Measurements from ENCODE around the gene MAP3K12.
A peak's percentile ranks its signal among the peaks of the same experiment; 100 is the strongest.
"Not testable (repeated sequence)": the region's sequence is repeated elsewhere in the genome, so short reads cannot be mapped to it uniquely, and the experiment has no call there.

Gene MAP3K12

GRCh38 chr12:53492188-53492587 is 7.1 kb downstream of the MAP3K12 start:
- DNase-seq: peak; percentile 13

DNA sequence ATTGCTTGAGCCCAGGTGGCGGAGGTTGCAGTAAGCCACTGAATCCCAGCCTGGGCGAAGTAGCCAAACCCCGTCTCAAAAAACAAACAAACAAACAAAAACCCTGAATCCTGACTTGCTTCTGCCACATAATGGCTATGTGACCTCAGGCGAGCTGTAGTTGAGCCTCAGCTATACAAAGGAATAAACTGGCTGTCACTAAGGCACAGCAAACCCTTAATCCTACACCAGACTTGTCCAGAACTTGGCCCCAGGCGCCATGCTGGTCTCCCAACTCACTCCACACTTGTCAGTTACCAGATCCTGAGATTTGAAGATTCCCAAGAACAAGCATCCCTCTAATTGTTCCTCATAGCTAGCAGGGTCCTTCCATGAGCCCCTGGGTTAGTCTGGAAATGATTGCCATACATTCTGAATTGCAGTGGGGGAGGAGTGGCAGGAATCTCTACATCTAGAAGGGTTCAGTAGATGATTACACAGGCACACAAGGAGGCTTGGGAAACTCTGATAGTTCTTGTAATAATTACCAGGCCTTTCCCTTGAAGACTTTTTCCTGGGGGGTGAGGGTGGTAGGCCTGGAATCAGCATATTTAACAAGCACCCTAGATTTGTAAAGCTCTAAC is 9.9 kb downstream of the MAP3K12 start:
- DNase-seq: no peak

DNA sequence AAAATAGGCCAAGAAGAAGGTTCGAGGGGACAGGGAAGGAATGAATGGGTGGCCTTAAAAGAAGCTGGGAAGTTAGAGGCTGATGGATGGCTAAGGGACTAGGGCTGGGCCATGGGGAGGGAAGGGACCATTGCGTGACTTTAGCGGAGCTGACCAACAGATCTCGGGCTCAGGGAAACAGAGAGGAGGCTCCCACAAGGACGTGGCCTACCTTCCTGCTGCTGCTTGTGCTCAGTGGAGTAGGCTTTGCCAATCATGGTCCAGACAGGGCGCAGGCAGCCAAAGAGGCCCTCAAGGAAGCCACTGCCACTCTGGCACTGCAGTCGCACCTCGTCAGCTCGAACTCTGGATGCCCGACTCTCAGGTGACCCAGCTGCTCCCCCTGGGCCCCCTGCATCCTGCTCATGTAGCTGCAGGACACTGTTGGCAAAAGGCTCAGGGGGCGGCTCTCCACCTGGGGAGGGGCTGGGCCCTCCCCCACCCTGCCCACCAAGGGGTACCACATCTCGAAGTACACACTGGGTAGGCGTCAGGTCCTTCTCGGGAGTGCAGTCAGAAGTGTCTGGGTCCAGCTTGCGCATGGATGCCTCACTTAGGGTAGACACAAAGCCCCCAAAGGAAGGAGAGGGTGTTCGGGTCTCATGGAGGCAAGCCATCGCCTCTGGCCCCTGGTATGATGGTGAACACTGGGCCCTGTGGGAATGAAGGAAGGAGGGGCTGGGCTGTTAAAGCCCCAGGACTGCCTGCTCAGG is 12.3 kb downstream of the MAP3K12 start:
- DNase-seq: no peak

- no peak for DNase-seq
Observed at GRCh38 chr12:53485955-53486735, 13.1 kb downstream of the MAP3K12 start.

DNA sequence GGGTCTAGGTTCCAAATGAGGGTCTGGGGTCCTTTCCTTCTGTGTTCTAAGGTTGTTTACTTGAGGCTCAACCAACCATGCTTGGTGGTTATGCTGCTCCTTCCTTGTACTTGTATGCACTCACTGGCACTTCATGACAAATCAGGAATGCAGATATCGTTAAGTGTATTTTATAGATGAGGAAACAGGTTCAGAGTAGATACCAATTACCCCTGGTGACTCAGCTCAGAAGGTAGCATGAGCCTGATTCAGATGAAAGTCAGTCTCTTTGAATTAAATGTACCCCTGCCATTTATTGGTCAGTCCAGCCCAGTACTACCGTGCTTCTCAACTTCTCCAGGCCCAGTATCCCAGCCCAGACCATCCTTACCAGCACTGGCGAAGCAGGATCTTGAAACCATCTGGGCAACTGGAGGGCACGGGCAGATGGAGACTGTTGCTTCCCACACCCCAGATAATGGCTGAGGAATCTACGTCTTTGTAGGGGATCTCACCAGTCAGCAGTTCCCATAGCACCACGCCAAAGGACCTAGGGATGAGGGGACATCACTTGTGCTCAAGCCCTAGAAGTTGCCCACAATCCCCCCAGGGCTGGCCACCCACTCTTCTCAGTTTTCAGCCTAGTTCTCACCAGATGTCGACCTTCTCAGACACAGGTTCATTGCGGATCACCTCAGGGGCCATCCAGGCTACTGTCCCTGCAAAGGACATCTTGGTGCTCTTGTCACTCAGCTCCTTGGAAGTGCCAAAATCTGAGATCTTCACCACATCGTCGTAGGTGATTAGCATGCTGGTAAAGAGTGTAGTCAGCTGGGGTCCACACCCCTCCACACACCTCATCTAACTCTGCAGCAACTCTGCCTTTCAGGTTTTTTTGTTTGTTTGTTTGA is 14.3 kb downstream of the MAP3K12 start:
- DNase-seq: no peak

DNA sequence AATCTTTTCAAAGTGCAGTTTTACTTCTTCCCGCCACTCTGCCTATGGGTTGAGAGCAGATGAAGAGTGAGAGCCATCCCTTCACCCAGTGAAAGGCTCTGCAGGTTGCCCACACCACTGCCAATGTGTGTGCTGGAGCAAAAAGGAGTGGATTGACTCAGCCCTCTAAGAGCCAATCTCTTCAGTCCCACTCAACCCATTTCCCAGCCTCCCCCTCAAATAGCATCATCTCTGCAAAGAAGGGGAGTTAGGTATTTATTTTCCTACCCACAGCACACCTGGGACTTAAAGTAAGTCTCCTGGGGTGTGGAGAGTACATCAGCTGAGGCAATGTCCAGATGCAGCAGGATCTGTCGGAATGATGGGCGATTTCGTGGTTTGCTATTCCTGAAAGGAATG is 15.3 kb downstream of the MAP3K12 start:
- DNase-seq: no peak

- DNase-seq: no peak
Observed at GRCh38 chr12:53483225-53483978, 15.9 kb downstream of the MAP3K12 start.

DNA sequence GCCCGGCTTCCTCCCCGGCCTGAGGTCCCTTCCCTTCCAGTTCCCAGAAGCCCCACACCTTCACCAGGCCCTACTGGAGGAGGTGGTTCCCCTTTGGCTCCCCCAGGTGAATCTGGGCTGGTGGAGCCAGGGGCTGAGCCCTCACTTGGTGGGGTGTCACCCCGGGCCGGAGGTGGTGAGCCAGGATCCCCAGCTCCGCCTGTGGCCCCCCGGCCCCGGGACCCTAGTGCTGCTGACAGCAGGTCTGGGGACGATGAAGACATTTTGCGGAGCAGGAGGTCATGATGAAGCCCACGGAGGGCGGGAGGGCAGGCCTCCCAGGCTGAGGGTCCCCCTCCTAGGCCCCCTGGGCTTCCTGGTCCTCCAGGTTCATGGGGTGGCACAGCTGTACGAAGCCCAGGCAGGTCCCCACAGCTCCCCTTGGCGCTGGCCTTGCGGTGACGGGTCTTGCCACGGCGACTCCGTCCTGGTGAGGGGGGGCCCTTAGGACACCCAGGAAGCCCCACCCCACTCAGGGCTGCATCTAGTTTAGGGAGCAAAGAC is 16.6 kb downstream of the MAP3K12 start:
- DNase-seq: no peak

DNA sequence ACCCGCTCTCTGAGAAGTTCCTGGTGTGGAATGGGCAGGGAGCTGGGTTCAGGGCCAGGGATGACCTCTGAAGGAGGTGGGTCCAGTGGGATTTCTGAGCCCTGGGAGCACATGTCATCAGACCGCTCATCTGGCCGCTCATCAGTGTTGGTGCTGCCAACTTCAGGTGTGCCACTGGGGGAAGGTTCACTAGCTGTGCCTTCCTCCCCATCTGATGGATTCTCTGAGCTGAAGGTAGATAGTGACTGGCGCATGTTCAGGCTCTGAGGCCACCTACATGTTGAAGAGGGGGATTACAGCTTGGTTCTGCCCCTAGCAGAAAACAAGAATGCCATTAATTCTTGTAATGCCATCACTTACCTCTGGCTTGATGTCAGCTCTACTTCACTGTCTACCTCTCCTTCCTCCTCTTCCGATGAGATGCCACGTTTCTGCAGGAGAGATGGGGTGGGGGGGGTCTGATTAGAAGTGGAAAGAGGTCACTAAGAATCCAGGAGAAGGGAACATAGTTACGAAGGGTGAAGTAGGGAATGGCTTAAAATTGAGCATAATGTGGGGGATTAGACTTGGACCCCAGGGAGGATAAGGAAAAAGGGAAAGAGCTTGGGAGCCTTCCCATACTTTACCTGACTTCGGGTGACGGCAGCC is 17.2 kb downstream of the MAP3K12 start:
- DNase-seq: no peak

GRCh38 chr12:53481458-53481857 is 17.8 kb downstream of the MAP3K12 start:
- DNase-seq: not testable (repeated sequence)

DNA sequence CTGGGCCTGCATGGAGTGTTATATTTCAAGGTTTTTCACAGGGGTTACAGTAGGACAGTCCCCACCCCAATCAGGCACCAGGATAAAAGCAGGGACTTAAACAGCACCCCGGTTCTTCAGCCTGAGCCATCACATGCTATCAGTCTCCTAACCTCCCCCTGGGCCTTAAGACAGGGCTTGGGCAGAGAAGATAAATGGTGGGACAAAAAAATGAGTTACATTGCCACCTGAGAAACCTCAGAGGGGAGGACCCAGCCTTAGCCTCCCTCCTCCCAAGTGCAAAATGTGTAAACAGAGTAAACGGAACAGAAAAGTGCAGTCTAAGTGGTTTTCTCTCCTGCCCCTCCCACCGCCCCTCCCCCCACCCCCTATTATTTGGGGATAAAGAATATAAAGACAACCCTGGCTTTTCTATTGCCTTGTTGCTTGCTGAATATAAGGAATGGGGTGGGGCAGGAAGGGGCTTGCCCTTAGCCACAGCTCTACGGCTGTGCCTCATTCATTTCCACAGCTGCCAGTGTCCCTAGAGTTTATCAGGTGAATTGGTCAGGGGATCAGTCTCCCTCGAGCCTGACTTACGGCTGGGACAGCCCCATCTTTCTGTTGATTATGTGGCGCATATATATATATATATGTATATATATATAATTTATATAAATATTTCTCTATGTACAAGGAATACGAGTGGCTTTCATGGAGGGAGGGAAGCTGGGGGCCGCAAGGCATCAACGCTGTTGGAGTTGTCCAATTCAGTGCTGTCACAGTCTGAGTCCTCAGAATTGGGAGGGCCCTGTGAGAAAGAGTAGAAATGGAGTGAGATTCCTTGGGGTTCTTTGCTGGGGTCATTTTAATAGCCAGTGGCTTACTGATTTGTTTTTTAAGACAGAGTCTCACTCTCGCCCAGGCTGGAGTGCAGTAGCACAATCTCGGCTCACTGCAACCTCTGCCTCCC is 18.5 kb downstream of the MAP3K12 start:
- DNase-seq: no peak

DNA sequence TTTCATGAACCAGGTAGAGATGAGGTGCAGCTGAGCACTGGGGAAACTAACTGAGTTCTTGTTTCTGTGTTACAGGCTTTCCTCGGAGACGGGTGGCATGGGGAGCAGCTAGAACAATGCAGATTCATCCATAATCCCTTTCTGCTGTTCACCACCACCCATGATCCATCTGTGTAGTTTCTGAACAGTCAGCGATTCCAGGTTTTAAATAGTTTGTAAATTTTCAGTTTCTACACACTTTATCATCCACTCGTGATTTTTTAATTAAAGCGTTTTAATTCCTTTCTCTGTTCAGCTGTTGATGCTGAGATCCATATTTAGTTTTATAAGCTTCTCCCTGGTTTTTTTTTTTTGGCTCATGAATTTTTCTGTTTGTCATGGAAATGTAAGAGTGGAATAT is 19.9 kb downstream of the MAP3K12 start:
- DNase-seq: no peak

DNA sequence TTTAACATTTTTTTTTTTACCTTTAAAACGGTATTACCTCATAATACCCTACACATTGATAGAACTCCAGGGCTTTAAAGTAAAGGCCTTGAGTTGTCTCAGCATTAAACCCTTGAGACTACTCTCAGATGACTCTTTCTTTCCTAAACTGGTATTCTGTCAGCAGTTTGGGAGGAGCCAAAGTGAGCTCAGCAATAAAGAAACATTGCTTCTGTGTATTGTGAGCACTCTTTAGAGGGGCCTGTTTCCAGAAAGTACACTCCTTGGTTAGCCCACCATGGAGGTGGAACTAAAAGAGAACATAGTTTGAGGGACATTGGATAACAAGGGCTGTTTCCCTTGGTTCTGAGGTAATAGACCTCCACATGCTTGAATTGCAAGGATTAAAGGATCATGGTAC is 20.4 kb downstream of the MAP3K12 start:
- DNase-seq: no peak

DNA sequence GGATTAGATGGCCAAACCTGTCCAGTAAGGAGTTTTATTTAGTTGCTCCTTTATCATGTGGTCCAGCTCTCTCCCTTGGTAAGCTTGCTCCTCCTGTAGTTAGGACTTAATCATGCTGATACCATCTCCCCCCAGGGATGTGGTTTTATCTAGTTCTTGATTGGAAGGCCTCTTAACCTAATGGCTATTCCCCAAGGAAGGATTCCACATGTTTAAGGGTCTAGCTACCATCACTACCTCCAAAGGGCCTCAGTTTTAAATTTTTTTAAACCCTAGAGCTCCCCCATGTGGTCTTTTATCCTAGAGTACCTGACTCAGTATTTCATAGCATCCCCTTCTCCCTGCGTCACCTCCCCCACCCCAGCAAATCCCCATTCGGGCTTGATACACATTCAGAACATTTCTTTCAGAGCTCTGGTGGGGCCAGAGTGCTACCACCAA is 22.5 kb downstream of the MAP3K12 start:
- no peak for DNase-seq

- DNase-seq: no peak
Observed at GRCh38 chr12:53474819-53475218, 24.4 kb downstream of the MAP3K12 start.

- DNase-seq: no peak
Observed at GRCh38 chr12:53474077-53474476, 25.2 kb downstream of the MAP3K12 start.

DNA sequence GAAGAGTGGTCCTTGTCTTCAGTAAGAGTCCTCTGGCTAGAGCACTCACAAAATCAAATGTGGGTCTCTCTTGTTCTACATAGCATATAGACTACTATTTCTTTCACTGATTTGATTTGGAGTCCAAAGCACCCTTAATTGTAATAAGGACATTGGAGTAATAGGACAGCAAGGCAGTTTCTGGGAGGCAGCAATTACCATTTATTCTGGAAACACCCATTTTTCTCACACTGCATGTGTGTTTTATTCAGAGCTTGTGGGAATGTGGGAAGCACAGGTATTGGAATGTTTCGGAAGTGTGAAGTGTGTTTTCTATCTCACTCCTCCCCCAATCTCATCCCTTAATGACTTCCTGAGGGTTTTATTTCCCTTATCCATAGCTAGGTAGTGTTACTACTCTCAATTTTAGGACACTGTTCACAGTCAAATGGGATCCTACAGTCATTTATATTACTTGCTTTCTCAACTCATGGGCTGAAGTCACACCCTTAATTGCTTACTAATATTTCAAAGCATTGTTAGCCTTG is 27.1 kb downstream of the MAP3K12 start:
- no peak for DNase-seq

GRCh38 chr12:53468282-53468681 is 31.0 kb downstream of the MAP3K12 start:
- no peak for DNase-seq

DNA sequence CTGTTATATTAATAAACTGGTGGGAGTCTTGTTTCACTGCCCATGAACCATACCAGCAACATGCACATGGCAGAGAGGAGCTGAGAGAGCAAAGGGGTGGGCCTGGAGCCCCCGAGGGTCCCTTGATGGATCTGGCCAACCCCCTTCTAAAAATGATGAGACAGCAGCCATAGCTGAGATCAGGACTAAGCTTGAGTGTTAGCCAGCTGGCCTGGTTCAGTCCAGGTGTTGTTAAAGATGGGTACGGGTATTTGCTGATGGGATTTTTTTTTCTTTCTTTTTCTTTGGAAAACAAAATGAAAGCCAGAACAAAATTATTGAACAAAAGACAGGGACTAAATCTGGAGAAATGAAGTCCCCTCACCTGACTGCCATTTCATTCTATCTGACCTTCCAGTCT is 31.4 kb downstream of the MAP3K12 start:
- DNase-seq: no peak

DNA sequence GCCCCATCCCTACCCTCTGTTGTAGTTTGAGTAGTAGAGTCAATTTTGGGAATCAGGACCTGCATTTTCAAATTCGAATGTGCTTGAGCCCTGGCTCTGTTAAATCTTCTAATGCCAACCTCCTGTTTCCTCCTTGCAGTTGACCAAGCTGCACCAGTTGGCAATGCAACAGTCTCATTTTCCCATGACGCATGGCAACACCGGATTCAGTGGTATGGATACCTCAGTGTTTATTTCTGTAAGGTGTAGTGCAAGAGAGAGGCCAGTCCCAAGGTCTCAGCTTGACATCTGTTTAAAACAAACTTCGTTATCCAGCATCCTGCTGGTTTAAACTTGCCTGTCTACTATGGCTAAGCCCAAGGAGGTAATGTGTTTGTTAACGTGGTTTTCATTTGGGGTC is 32.2 kb downstream of the MAP3K12 start:
- DNase-seq: no peak

Measured in NCI-H146 (cell line).